ENCODE data around the gene CYP39A1.

- TF ChIP-seq CTCF (IDR thresholded peaks at IDR 0.05) = no peak
- TF ChIP-seq POLR2A (IDR thresholded peaks at IDR 0.05) = no peak
Observed at GRCh38 chr6:46684771-46685170, 32.2 kb upstream of the CYP39A1 start.
